HG02759 (cell line): ENCODE measurements around the gene STYXL1.
A peak's percentile ranks its signal among the peaks of the same experiment; 100 is the strongest.

ENCODE experiments used
- ATAC-seq: cut with Tn5 transposase; IDR thresholded peaks from one replicate; pipeline ENCODE4 v1.9.1; 2021; ENCODE audit warnings: mild to moderate bottlenecking, moderate library complexity; ENCODE audit not compliant: unreplicated experiment

Gene STYXL1

GRCh38 chr7:75994388-75995051 is 53.3 kb downstream of the STYXL1 start, which contains the start of gene TMEM120A:
TSS of gene TMEM120A (minus strand) at chr7:75994595. CDS start at chr7:75994570, 25 bp downstream.
- ATAC-seq = peak; percentile 97

- peak; percentile 10 for ATAC-seq
Observed at GRCh38 chr7:75993689-75994387, 54.0 kb downstream of the STYXL1 start.

GRCh38 chr7:75992083-75992755 is 55.6 kb downstream of the STYXL1 start:
- ATAC-seq = no peak

GRCh38 chr7:75991531-75992082 is 56.2 kb downstream of the STYXL1 start:
- no peak for ATAC-seq

- ATAC-seq = no peak
Observed at GRCh38 chr7:75989500-75990388, 58.1 kb downstream of the STYXL1 start.

- no peak for ATAC-seq
Observed at GRCh38 chr7:75988568-75989499, 59.0 kb downstream of the STYXL1 start.

GRCh38 chr7:75987805-75988567 is 59.8 kb downstream of the STYXL1 start:
- ATAC-seq = no peak

- ATAC-seq = no peak
Observed at GRCh38 chr7:75987026-75987804, 60.6 kb downstream of the STYXL1 start.

GRCh38 chr7:75986147-75986781 is 61.5 kb downstream of the STYXL1 start:
- no peak for ATAC-seq

GRCh38 chr7:75985518-75986146 is 62.2 kb downstream of the STYXL1 start:
- ATAC-seq = no peak

GRCh38 chr7:75985009-75985517 is 62.7 kb downstream of the STYXL1 start:
- ATAC-seq = no peak

- no peak for ATAC-seq
Observed at GRCh38 chr7:75984130-75985008, 63.4 kb downstream of the STYXL1 start.

GRCh38 chr7:75983471-75984129 is 64.2 kb downstream of the STYXL1 start:
- no peak for ATAC-seq

- no peak for ATAC-seq
Observed at GRCh38 chr7:75982306-75983064, 65.3 kb downstream of the STYXL1 start.
